Measurements from ENCODE around the gene RBMS1. TPM values are rescaled to one million over a fixed set of nuclear protein-coding genes. Genes with fewer than 3 reads are reported as not detected.
"Not testable (repeated sequence)": the region's sequence is repeated elsewhere in the genome, so short reads cannot be mapped to it uniquely, and the experiment has no call there.

The RBMS1 gene
- total and polyA plus RNA-seq, 4 donors, result 49.5 to 215 (median 76.3) TPM

DNA sequence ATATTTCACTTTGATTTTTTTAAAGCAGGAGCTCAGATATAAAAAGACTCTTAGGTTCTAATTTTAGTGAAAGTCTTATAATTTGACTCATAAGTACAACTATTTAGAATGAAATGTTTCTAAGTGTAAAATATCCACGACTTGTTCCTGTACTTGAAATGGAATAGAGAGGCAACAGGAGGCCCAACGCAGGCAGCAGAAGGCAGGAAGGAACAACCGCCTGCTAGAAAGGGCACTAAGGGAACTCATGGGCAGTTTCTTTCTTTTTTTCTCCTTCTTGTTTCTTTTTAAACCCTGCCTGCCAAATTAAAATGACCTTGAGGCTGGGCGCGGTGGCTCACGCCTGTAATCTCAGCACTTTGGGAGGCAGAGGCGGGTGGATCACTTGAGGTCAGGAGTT lies 51.0 kb downstream of the RBMS1 start:
- Histone ChIP-seq H3K9me3 (ENCODE audit: control insufficient read depth in 4 of 4, insufficient read depth in 3 of 4, low read length in 3 of 4) (peaks cover 0 to 3% (median 0%) of the 10 kb centered on the region in 4 donors), H3K4me3 (no peak overlapping the region), H3K9ac (ENCODE audit: insufficient read depth in 1 of 2, low read length in 2 of 2) (no peak overlapping the region), H3K4me1 (ENCODE audit: control insufficient read depth in 5 of 5, insufficient read depth in 5 of 5, low read length in 5 of 5) (peaks cover 0 to 9% (median 3%) of the 10 kb centered on the region in 5 donors), H3K36me3 (ENCODE audit: control insufficient read depth in 4 of 4, insufficient read depth in 4 of 4, low read length in 4 of 4) (peaks cover 0 to 4% (median 3%) of the 10 kb centered on the region in 4 donors), H3K27me3 (ENCODE audit: control insufficient read depth in 3 of 3, insufficient read depth in 3 of 3, low read length in 2 of 3) (no peaks in the 10 kb centered on the region), H3K27ac (ENCODE audit: low read depth in 1 of 2, low read length in 1 of 2) (no peak overlapping the region)
- TF ChIP-seq, protein P1, sequence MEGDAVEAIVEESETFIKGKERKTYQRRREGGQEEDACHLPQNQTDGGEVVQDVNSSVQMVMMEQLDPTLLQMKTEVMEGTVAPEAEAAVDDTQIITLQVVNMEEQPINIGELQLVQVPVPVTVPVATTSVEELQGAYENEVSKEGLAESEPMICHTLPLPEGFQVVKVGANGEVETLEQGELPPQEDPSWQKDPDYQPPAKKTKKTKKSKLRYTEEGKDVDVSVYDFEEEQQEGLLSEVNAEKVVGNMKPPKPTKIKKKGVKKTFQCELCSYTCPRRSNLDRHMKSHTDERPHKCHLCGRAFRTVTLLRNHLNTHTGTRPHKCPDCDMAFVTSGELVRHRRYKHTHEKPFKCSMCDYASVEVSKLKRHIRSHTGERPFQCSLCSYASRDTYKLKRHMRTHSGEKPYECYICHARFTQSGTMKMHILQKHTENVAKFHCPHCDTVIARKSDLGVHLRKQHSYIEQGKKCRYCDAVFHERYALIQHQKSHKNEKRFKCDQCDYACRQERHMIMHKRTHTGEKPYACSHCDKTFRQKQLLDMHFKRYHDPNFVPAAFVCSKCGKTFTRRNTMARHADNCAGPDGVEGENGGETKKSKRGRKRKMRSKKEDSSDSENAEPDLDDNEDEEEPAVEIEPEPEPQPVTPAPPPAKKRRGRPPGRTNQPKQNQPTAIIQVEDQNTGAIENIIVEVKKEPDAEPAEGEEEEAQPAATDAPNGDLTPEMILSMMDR (IDR thresholded peaks at IDR 0.05; ENCODE audit: control extremely low read depth, extremely low read depth), result no peak
- DNase-seq (no peak), ATAC-seq (ENCODE audit: insufficient read depth, low FRiP score) (no peak)
- WGBS, 2 donors, result 87% methylated on average over 7 of the region's 7 CpGs

DNA sequence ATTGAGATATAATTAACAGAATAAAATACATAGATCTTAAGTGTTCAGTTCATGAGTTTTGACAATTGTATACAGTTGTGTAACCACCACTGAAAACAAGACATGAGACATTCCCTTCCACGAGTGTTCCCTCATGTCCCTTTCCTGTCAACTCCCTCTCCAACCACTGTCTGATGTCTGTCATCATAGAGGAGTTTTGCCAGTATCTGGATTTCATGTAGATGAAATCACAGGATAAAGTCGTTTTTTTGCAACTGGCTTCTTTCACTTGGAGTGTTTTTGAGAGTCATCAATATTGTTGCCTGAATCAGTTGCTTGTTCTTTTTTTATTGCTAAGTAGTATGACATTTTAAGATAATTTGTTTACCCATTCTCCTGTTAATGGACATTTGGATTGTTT lies 52.7 kb downstream of the RBMS1 start:
- H3K36me3 ChIP-seq (ENCODE audit: control insufficient read depth in 4 of 4, insufficient read depth in 4 of 4, low read length in 4 of 4), result peaks cover 0 to 4% (median 2%) of the 10 kb centered on the region in 4 donors
- peak in 2 of 3 donors; percentile 43 to 76 for DNase-seq
- TF ChIP-seq, protein P1 (IDR thresholded peaks at IDR 0.05; ENCODE audit: control extremely low read depth, extremely low read depth), result no peak

DNA sequence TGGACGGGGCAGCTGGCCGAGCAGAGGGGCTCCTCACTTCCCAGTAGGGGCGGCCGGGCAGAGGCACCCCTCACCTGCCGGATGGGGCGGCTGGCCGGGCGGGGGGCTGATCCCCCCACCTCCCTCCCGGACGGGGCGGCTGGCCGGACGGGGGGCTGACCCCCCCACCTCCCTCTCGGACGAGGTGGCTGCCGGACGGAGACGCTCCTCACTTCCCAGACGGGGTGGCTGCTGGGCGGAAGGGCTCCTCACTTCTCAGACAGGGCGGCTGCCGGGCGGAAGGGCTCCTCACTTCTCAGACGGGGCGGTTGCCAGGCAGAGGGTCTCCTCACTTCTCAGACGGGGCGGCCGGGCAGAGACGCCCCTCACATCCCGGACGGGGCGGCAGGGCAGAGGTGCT lies 54.6 kb downstream of the RBMS1 start:
- H3K36me3 ChIP-seq (ENCODE audit: control insufficient read depth in 4 of 4, insufficient read depth in 4 of 4, low read length in 4 of 4); H3K9me3 ChIP-seq (ENCODE audit: control insufficient read depth in 4 of 4, insufficient read depth in 3 of 4, low read length in 3 of 4); H3K27ac ChIP-seq (ENCODE audit: low read depth in 1 of 2, low read length in 1 of 2); H3K4me3 ChIP-seq; H3K27me3 ChIP-seq (ENCODE audit: control insufficient read depth in 3 of 3, insufficient read depth in 3 of 3, low read length in 2 of 3); DNase-seq; H3K9ac ChIP-seq (ENCODE audit: insufficient read depth in 1 of 2, low read length in 2 of 2); ATAC-seq (ENCODE audit: insufficient read depth, low FRiP score): not testable (repeated sequence)
- 97 to 99% methylated on average over 16 to 32 of the region's 32 CpGs for WGBS, 2 donors
- H3K4me1 ChIP-seq (ENCODE audit: control insufficient read depth in 5 of 5, insufficient read depth in 5 of 5, low read length in 5 of 5), result peaks cover 0 to 13% (median 3%) of the 10 kb centered on the region in 5 donors

More for the DNA sequence above, 52.7 kb downstream of the RBMS1 start:
- peaks cover 0 to 10% (median 3%) of the 10 kb centered on the region in 5 donors for H3K4me1 ChIP-seq (ENCODE audit: control insufficient read depth in 5 of 5, insufficient read depth in 5 of 5, low read length in 5 of 5)
- no peak overlapping the region for H3K4me3 ChIP-seq
- WGBS, 2 donors, result 43 to 74% methylated on average over 2 of the region's 2 CpGs
- no peaks in the 10 kb centered on the region for H3K27me3 ChIP-seq (ENCODE audit: control insufficient read depth in 3 of 3, insufficient read depth in 3 of 3, low read length in 2 of 3)
- no peak for ATAC-seq (ENCODE audit: insufficient read depth, low FRiP score)
- peaks cover 0 to 3% (median 0%) of the 10 kb centered on the region in 4 donors for H3K9me3 ChIP-seq (ENCODE audit: control insufficient read depth in 4 of 4, insufficient read depth in 3 of 4, low read length in 3 of 4)
- no peak overlapping the region for H3K27ac ChIP-seq (ENCODE audit: low read depth in 1 of 2, low read length in 1 of 2)
- H3K9ac ChIP-seq (ENCODE audit: insufficient read depth in 1 of 2, low read length in 2 of 2), result no peak overlapping the region

DNA sequence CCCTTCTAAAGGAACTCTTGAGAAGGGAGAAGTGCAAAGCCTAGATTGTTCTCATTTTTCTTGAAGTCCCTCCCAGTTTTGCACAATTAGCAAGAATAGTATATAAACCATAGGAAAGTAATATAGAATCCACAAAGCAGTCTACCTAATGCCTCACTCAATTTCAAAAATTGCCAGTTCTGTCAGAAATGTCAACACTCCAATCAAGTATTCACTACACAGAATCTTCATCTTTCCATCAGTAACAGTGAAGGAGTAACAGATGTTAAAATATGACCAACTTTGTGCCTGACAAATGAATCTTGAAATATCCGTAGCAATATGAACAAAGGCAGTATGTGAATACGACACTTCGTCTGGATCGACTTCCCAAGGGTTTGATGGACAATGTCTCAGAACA lies 56.3 kb downstream of the RBMS1 start:
- no peak for DNase-seq
- no peak overlapping the region for H3K27ac ChIP-seq (ENCODE audit: low read depth in 1 of 2, low read length in 1 of 2)
- no peaks in the 10 kb centered on the region for H3K27me3 ChIP-seq (ENCODE audit: control insufficient read depth in 3 of 3, insufficient read depth in 3 of 3, low read length in 2 of 3)
- peaks cover 0 to 20% (median 9%) of the 10 kb centered on the region in 5 donors for H3K4me1 ChIP-seq (ENCODE audit: control insufficient read depth in 5 of 5, insufficient read depth in 5 of 5, low read length in 5 of 5)
- 95 to 97% methylated on average over 4 of the region's 4 CpGs for WGBS, 2 donors
- peaks cover 0 to 3% (median 0%) of the 10 kb centered on the region in 4 donors for H3K9me3 ChIP-seq (ENCODE audit: control insufficient read depth in 4 of 4, insufficient read depth in 3 of 4, low read length in 3 of 4)
- no peak overlapping the region for H3K9ac ChIP-seq (ENCODE audit: insufficient read depth in 1 of 2, low read length in 2 of 2)
- TF ChIP-seq, protein P1 (IDR thresholded peaks at IDR 0.05; ENCODE audit: control extremely low read depth, extremely low read depth), result no peak
- peaks cover 0 to 4% (median 2%) of the 10 kb centered on the region in 4 donors for H3K36me3 ChIP-seq (ENCODE audit: control insufficient read depth in 4 of 4, insufficient read depth in 4 of 4, low read length in 4 of 4)
- no peak overlapping the region for H3K4me3 ChIP-seq
- no peak for ATAC-seq (ENCODE audit: insufficient read depth, low FRiP score)

All from lung (tissue), 12 donors.